HuH-7.5 (cell line): ENCODE data around the gene RASSF6.
"Not testable (repeated sequence)": the region's sequence is repeated elsewhere in the genome, so short reads cannot be mapped to it uniquely, and the experiment has no call there.

Experiments
- DNase-seq: peaks from one replicate; pipeline ENCODE4 v3.0.0; 2011; ENCODE audit warnings: low spot score

RASSF6 gene

GRCh38 chr4:73609706-73610105 lies 10.5 kb downstream of the RASSF6 start:
- no peak for DNase-seq

- no peak for DNase-seq
Measured at GRCh38 chr4:73608689-73609594, 11.3 kb downstream of the RASSF6 start.

- no peak for DNase-seq
Measured at GRCh38 chr4:73607375-73608033, 12.7 kb downstream of the RASSF6 start.

- no peak for DNase-seq
Measured at GRCh38 chr4:73606465-73606974, 13.7 kb downstream of the RASSF6 start.

- DNase-seq = no peak
Measured at GRCh38 chr4:73603854-73604584, 16.2 kb downstream of the RASSF6 start.

- peak; percentile 15 for DNase-seq
Measured at GRCh38 chr4:73603271-73603710, 16.9 kb downstream of the RASSF6 start.

- DNase-seq = no peak
Measured at GRCh38 chr4:73600954-73601353, 19.3 kb downstream of the RASSF6 start.

- DNase-seq = no peak
Measured at GRCh38 chr4:73599182-73599581, 21.1 kb downstream of the RASSF6 start.

- no peak for DNase-seq
Measured at GRCh38 chr4:73597594-73597993, 22.6 kb downstream of the RASSF6 start.

- not testable (repeated sequence) for DNase-seq
Measured at GRCh38 chr4:73597183-73597582, 23.1 kb downstream of the RASSF6 start.

GRCh38 chr4:73596001-73596400 lies 24.2 kb downstream of the RASSF6 start:
- no peak for DNase-seq

GRCh38 chr4:73593631-73594241 lies 26.5 kb downstream of the RASSF6 start:
- no peak for DNase-seq

- DNase-seq = no peak
Measured at GRCh38 chr4:73589887-73590801, 30.1 kb downstream of the RASSF6 start.

- no peak for DNase-seq
Measured at GRCh38 chr4:73589261-73589847, 30.9 kb downstream of the RASSF6 start.

- DNase-seq = no peak
Measured at GRCh38 chr4:73588613-73589012, 31.6 kb downstream of the RASSF6 start.

- no peak for DNase-seq
Measured at GRCh38 chr4:73586666-73587065, 33.6 kb downstream of the RASSF6 start.

- no peak for DNase-seq
Measured at GRCh38 chr4:73586040-73586439, 34.2 kb downstream of the RASSF6 start.

GRCh38 chr4:73585345-73585744 lies 34.9 kb downstream of the RASSF6 start:
- DNase-seq = no peak

GRCh38 chr4:73583666-73584065 lies 36.6 kb downstream of the RASSF6 start:
- DNase-seq = no peak

GRCh38 chr4:73577371-73577770 lies 42.9 kb downstream of the RASSF6 start:
- DNase-seq = no peak
